ENCODE data around the gene RNPEPL1.

DNA sequence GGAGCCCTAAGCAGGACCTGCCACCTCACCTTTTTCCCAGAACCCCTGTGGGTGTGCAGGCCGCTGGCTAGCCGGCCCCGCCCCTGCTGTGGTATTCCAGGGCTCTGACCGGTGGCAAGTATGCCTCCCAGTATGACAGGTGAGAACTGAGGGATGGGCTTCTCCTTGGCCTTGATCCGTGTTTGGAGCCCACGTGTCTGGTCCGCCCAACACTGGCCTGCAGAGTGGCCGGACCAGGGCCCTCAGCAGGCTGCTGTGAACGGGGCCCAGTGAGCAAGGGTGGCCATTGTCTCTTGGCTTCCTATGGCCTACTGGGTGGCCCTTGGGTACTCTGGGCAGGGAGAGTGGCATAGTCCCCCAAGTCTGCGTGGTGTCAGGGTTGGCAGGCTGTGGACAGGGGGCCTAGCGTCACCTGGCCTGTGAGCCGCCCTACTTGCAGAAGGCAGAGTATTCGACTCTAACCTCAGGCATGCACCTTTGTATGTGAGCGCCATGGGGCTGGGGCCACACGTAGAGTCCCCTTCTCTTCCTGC lies 1.8 kb downstream of the RNPEPL1 start:
- TF ChIP-seq, protein P1, sequence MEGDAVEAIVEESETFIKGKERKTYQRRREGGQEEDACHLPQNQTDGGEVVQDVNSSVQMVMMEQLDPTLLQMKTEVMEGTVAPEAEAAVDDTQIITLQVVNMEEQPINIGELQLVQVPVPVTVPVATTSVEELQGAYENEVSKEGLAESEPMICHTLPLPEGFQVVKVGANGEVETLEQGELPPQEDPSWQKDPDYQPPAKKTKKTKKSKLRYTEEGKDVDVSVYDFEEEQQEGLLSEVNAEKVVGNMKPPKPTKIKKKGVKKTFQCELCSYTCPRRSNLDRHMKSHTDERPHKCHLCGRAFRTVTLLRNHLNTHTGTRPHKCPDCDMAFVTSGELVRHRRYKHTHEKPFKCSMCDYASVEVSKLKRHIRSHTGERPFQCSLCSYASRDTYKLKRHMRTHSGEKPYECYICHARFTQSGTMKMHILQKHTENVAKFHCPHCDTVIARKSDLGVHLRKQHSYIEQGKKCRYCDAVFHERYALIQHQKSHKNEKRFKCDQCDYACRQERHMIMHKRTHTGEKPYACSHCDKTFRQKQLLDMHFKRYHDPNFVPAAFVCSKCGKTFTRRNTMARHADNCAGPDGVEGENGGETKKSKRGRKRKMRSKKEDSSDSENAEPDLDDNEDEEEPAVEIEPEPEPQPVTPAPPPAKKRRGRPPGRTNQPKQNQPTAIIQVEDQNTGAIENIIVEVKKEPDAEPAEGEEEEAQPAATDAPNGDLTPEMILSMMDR (IDR thresholded peaks at IDR 0.05): no peak
- TF ChIP-seq POLR2AphosphoS5 (IDR thresholded peaks at IDR 0.05) (no peak), EP300 (IDR thresholded peaks at IDR 0.05) (no peak), POLR2A (IDR thresholded peaks at IDR 0.05; ENCODE audit: low read depth) (no peak)
